ENCODE measurements around the gene SETD6.
A peak's percentile ranks its signal among the peaks of the same experiment; 100 is the strongest.

The SETD6 gene

DNA sequence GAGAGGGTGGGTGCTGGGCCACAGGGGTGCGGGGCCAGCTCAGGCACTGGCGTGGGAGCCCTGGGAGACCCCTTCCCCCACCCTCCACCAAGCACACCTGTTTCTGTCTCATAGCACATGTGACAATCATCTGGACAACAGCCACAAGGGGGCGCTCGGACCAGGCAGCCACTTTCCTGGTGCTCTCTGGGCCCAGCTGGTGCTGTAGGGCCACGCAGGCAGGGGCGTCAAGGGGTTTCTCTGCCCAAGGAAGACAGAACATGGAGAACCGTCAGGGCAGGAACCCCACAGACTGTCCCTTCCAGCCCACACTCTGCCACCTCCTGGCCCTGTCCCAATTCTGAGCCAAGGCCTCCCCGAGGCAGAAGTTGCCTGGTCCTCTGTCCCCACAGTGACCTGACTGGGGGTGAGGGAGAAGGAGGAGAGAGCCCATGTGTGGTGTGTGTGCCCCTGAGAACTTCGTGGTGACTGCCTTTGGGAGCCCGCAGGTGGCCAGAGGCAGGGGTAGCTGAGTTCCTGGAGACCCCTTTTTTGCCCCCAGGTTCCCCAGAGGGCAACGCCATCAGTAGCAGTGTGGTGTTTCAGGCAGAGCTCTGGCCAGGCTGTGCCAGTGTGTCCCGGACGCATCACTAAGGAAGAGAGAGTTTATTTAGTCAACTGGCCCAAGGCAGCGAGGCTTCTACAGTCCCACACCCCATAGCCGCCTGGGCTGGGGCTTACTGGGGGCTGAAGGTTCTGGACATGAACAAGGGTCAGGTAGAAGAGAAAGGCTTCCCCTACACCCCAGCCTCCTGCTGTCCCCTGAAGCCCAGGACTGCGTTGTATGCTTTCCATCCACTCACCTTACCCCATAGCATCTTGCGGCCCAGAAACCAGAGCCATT, 3.1 kb upstream of the SETD6 start:
- no peak overlapping the region for H3K4me3 ChIP-seq (ENCODE audit: control insufficient read depth, low read depth, low read length)
- DNase-seq (ENCODE audit: low read depth), result no peak
- TF ChIP-seq, protein P1, sequence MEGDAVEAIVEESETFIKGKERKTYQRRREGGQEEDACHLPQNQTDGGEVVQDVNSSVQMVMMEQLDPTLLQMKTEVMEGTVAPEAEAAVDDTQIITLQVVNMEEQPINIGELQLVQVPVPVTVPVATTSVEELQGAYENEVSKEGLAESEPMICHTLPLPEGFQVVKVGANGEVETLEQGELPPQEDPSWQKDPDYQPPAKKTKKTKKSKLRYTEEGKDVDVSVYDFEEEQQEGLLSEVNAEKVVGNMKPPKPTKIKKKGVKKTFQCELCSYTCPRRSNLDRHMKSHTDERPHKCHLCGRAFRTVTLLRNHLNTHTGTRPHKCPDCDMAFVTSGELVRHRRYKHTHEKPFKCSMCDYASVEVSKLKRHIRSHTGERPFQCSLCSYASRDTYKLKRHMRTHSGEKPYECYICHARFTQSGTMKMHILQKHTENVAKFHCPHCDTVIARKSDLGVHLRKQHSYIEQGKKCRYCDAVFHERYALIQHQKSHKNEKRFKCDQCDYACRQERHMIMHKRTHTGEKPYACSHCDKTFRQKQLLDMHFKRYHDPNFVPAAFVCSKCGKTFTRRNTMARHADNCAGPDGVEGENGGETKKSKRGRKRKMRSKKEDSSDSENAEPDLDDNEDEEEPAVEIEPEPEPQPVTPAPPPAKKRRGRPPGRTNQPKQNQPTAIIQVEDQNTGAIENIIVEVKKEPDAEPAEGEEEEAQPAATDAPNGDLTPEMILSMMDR (IDR thresholded peaks at IDR 0.05; ENCODE audit: control insufficient read depth, insufficient read depth, low read depth, low read length, missing control alignments), result peak; percentile 87

DNA sequence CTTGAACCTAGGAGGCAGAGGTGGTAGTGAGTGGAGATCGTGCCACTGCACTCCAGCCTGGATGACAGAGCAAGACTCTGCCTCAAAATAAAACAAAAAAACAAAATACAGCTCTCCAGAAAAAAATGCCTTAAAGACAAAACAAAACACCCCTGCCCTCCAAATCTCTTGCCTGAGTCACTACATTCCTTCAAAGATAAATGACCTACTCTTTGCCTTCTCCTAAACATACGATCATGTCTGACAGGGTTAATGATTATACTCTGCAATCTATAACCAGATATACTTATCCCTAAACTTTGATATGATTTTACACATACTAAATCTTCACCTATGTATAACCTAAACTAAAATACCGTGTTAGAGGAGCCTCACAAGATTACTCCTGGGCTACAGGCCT, 1.4 kb upstream of the SETD6 start:
- DNase-seq (ENCODE audit: low read depth), result no peak
- no peak overlapping the region for H3K4me3 ChIP-seq (ENCODE audit: control insufficient read depth, low read depth, low read length)
- TF ChIP-seq, protein P1 (IDR thresholded peaks at IDR 0.05; ENCODE audit: control insufficient read depth, insufficient read depth, low read depth, low read length, missing control alignments), result no peak

DNA sequence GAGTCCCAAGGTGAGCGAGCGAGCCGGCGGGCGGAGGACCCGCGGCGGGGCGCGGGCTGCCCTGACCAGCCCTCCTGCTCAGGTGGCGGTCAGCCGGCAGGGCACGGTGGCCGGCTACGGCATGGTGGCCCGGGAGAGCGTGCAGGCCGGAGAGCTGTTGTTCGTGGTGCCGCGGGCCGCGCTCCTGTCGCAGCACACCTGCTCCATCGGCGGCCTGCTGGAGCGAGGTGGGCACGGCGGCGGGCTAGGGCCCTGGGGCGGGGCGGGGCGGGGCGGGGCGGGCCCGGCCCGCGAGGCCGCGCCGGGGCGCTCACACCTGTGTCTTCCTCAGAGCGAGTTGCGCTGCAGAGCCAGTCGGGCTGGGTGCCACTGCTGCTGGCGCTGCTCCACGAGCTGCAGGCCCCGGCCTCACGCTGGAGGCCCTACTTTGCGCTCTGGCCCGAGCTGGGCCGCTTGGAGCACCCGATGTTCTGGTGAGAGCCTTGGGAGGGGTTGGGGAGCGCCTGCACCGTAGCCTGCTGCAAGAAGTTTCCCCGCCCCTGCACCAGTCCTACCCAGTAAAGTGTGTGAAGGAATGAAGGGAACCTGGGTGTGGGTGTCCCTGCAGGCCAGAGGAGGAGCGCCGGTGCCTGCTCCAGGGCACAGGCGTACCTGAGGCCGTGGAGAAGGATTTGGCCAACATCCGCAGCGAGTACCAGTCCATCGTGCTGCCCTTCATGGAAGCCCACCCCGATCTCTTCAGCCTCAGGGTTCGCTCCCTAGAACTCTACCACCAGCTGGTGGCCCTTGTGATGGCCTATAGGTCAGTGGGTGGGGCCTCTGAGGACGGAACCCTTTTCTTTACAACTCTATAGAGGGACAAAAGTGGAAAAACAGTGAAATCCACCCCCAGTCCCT, 802 bp downstream of the SETD6 start:
- TF ChIP-seq, protein P1 (IDR thresholded peaks at IDR 0.05; ENCODE audit: control insufficient read depth, insufficient read depth, low read depth, low read length, missing control alignments), result no peak
- no peak for DNase-seq (ENCODE audit: low read depth)
- peak overlapping the region; percentile 66 for H3K4me3 ChIP-seq (ENCODE audit: control insufficient read depth, low read depth, low read length)

DNA sequence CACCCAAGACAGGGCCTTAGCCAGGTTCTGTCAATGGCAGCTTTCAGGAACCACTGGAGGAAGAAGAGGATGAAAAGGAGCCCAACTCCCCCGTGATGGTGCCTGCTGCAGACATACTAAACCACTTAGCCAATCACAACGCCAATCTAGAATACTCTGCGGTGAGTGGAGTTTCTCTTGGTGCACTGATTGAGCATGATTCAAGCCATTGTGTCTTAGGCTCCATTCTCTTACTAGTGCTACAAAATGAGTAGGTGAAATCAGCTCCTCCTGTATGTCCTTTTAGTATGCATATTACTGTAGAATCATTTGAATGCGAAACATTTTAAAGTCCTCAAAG, 1.4 kb downstream of the SETD6 start:
- H3K4me3 ChIP-seq (ENCODE audit: control insufficient read depth, low read depth, low read length), result no peak overlapping the region
- DNase-seq (ENCODE audit: low read depth), result no peak
- TF ChIP-seq, protein P1 (IDR thresholded peaks at IDR 0.05; ENCODE audit: control insufficient read depth, insufficient read depth, low read depth, low read length, missing control alignments), result no peak

DNA sequence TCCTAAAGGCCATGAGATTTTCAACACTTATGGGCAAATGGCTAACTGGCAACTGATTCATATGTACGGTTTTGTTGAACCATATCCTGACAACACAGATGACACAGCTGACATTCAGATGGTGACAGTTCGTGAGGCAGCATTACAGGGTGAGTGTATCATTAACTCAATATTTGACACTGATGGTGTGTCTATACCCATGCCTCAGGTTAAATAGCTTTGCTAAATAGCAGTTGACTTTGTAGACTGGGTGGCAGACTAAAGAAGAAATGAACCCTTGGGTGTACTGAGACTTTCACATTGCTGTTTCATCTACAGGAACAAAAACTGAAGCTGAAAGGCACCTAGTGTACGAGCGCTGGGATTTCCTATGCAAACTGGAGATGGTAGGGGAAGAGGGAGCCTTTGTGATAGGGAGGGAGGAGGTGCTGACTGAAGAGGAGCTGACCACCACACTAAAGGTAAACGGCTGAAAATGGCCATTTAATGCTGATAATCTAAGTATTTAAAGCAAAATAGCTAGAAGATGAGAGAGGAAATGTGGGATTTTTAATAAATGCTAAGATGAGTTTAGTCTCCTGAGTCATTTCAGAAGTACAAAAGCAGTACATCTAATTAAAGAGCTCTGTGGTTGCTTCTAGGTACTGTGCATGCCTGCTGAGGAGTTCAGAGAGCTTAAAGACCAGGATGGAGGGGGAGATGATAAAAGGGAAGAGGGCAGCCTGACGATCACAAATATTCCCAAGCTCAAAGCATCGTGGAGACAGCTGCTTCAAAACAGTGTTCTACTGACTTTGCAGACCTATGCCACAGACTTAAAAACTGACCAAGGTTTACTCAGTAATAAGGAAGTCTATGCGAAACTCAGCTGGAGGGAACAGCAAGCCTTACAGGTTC, 3.0 kb downstream of the SETD6 start:
- H3K4me3 ChIP-seq (ENCODE audit: control insufficient read depth, low read depth, low read length), result no peak overlapping the region
- TF ChIP-seq, protein P1 (IDR thresholded peaks at IDR 0.05; ENCODE audit: control insufficient read depth, insufficient read depth, low read depth, low read length, missing control alignments), result no peak
- no peak for DNase-seq (ENCODE audit: low read depth)

DNA sequence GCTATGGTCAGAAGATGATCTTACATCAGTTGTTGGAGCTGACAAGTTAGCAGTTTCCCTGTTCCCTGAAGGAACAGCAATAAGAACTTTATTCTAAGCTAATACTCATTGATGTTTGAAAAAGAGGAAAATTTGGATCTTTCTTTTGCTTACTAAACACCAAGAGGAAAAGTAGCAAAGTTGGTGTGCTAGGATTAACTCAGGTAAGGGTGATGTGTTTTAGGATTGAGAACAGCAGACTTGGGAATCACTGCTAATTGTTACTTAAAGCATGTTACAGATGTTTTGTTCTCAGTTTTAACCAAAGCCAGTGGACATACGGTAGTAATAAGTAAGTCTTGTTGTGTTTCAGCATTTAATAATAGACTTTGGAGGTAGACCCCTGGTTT, 3.7 kb downstream of the SETD6 start:
- TF ChIP-seq, protein P1 (IDR thresholded peaks at IDR 0.05; ENCODE audit: control insufficient read depth, insufficient read depth, low read depth, low read length, missing control alignments), result no peak

More for the DNA sequence above, 3.7 kb downstream of the SETD6 start:
- H3K4me3 ChIP-seq (ENCODE audit: control insufficient read depth, low read depth, low read length), result no peak overlapping the region
- DNase-seq (ENCODE audit: low read depth), result no peak
